ENCODE results near the gene HIGD1B. TPM values are rescaled to one million over a fixed set of nuclear protein-coding genes. Genes with fewer than 3 reads are reported as not detected.

The HIGD1B gene
- total and polyA plus RNA-seq, 2 donors (not counting 1 experiment from before 2014, with no cell fraction given): not detected

DNA sequence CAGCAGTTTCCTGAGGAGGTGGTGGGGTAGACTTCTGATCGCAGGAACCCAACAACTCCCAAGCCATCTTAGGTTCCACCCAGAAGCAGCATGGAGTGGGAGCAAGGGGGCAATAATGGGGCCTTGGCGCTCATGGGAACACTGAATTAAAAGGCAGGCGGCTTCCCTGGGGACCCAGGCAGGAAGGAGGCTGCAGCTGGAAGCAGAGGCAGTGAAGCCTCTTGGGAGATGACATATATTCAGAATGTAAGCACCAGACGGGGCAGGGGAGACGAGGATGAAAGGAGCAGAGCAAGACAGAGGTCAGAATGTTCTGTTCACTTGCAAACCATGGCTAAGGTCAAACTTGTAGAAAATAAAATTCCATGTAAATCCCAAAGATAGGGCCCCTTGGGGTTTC lies 2.9 kb downstream of the HIGD1B start:
- H3K4me1 ChIP-seq (ENCODE audit: control insufficient read depth in 2 of 2, insufficient read depth in 2 of 2, low read length in 2 of 2): no peaks in the 10 kb centered on the region
- Mint-ChIP-seq H3K4me3 (no peak overlapping the region), H3K27ac (peak overlapping the region; percentile 10), H3K27me3 (no peaks in the 10 kb centered on the region), H3K4me1 (peaks cover 8% of the 10 kb centered on the region), H3K9me3 (ENCODE audit: insufficient read depth) (no peaks in the 10 kb centered on the region)
- ChIA-PET CTCF (no interaction called here), POLR2A (no interaction called here)
- H3K79me2 ChIP-seq (ENCODE audit: control insufficient read depth, insufficient read depth, low read length): no peaks in the 10 kb centered on the region
- intact Hi-C loops (cut with micrococcal nuclease): no loop called here
- peaks cover 4 to 39% of the 10 kb centered on the region in 2 experiments for H3K36me3 ChIP-seq (replicated peaks in 1 of 2; ENCODE audit: control extremely low read depth in 1 of 2, control insufficient read depth in 1 of 2, extremely low read depth in 1 of 2, insufficient read depth in 2 of 2, low read length in 1 of 2)
- no peak overlapping the region for H3K4me2 ChIP-seq (replicated peaks; ENCODE audit: low read depth, low read length, poor library complexity, severe bottlenecking)
- no peak overlapping the region for H3K9ac ChIP-seq (ENCODE audit: low read length)
- no peak for ATAC-seq (ENCODE audit: low read depth)
- H2AFZ ChIP-seq (ENCODE audit: insufficient read depth, low read depth, low read length, poor library complexity, severe bottlenecking): no peak overlapping the region
- no peak for TF ChIP-seq CTCF (IDR thresholded peaks at IDR 0.05)
- TF ChIP-seq EZH2 (IDR thresholded peaks at IDR 0.05; ENCODE audit: borderline replicate concordance, insufficient read depth, low read depth, low read length, poor library complexity, severe bottlenecking): no peak
- no peaks in the 10 kb centered on the region for H3K27me3 ChIP-seq (replicated peaks in 1 of 4; ENCODE audit: control extremely low read depth in 1 of 4, control insufficient read depth in 3 of 4, insufficient read depth in 4 of 4, low read length in 3 of 4)
- WGBS (ENCODE audit: insufficient coverage): 14% methylated on average over 3 of the region's 5 CpGs
- DNase-seq: no peak
- no peaks in the 10 kb centered on the region for H3K9me3 ChIP-seq (ENCODE audit: control extremely low read depth in 1 of 3, control insufficient read depth in 2 of 3, insufficient read depth in 1 of 3, low read length in 2 of 3)
- no peaks in the 10 kb centered on the region for H4K20me1 ChIP-seq (ENCODE audit: control insufficient read depth, insufficient read depth, low read length, poor library complexity, severe bottlenecking)
- H3K27ac ChIP-seq (ENCODE audit: low read length in 2 of 2): no peak overlapping the region
- H3K4me3 ChIP-seq (ENCODE audit: control extremely low read depth in 1 of 5, extremely low read depth in 1 of 5, insufficient read depth in 1 of 5, low read depth in 2 of 5, low read length in 4 of 5): no peak overlapping the region

DNA sequence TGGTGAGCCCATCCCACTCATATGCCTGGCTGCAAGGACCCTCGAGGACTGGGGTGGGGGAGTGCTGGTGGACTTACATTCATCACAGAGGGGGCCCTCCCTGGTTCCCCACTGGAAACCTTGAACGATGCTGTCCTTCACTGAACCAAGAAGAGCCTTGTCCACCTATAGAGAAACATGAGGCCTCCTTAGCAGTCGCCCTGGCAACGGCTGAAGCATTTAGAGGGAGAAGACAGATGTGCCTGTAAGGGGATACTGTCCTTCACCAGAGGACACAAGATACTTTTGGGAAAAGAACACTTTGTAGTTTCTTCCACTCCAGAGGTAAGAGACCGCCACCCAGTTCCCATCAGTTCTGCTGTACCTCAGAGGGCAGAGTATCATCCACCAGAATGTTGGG lies 6.5 kb downstream of the HIGD1B start:
- Mint-ChIP-seq H3K4me1 (peaks cover 8% of the 10 kb centered on the region), H3K4me3 (no peak overlapping the region), H3K9me3 (ENCODE audit: insufficient read depth) (no peaks in the 10 kb centered on the region), H3K27me3 (no peaks in the 10 kb centered on the region), H3K27ac (no peak overlapping the region)
- Histone ChIP-seq H3K9ac (ENCODE audit: low read length) (no peak overlapping the region), H4K20me1 (ENCODE audit: control insufficient read depth, insufficient read depth, low read length, poor library complexity, severe bottlenecking) (no peaks in the 10 kb centered on the region), H3K79me2 (ENCODE audit: control insufficient read depth, insufficient read depth, low read length) (no peaks in the 10 kb centered on the region), H3K27ac (ENCODE audit: low read length in 2 of 2) (no peak overlapping the region), H3K27me3 (replicated peaks in 1 of 4; ENCODE audit: control extremely low read depth in 1 of 4, control insufficient read depth in 3 of 4, insufficient read depth in 4 of 4, low read length in 3 of 4) (no peaks in the 10 kb centered on the region), H3K36me3 (replicated peaks in 1 of 2; ENCODE audit: control extremely low read depth in 1 of 2, control insufficient read depth in 1 of 2, extremely low read depth in 1 of 2, insufficient read depth in 2 of 2, low read length in 1 of 2) (peaks cover 4 to 72% of the 10 kb centered on the region in 2 experiments), H3K4me3 (ENCODE audit: control extremely low read depth in 1 of 5, extremely low read depth in 1 of 5, insufficient read depth in 1 of 5, low read depth in 2 of 5, low read length in 4 of 5) (no peak overlapping the region), H3K9me3 (ENCODE audit: control extremely low read depth in 1 of 3, control insufficient read depth in 2 of 3, insufficient read depth in 1 of 3, low read length in 2 of 3) (no peaks in the 10 kb centered on the region), H3K4me1 (ENCODE audit: control insufficient read depth in 2 of 2, insufficient read depth in 2 of 2, low read length in 2 of 2) (no peaks in the 10 kb centered on the region), H2AFZ (ENCODE audit: insufficient read depth, low read depth, low read length, poor library complexity, severe bottlenecking) (no peak overlapping the region), H3K4me2 (replicated peaks; ENCODE audit: low read depth, low read length, poor library complexity, severe bottlenecking) (no peak overlapping the region)
- CTCF ChIA-PET: no interaction called here
- POLR2A ChIA-PET: no interaction called here
- ATAC-seq (ENCODE audit: low read depth): no peak
- WGBS (ENCODE audit: insufficient coverage): 97% methylated on average over 4 of the region's 5 CpGs
- TF ChIP-seq EZH2 (IDR thresholded peaks at IDR 0.05; ENCODE audit: borderline replicate concordance, insufficient read depth, low read depth, low read length, poor library complexity, severe bottlenecking): no peak
- no peak for TF ChIP-seq CTCF (IDR thresholded peaks at IDR 0.05)
- intact Hi-C loops (cut with micrococcal nuclease): no loop called here
- DNase-seq: no peak

Measured in B cell (primary cell).